Tibial artery (tissue), 4 donors: ENCODE data around the gene VIM.

Source experiments
- DNase-seq, 2 donors: peaks; one replicate each; pipeline ENCODE4 v3.0.0-alpha.2; 2019
- H3K27ac ChIP-seq, 2 donors: fragments of 200-600 bp; sonication (generic) in 1 of 2; 1 replicate in 1 of 2; 2 replicates in 1 of 2; pipeline ENCODE4 v1.5.1; 2018 to 2019; ENCODE audit warnings: mild to moderate bottlenecking in 1 of 2
- H3K27me3 ChIP-seq, 2 donors: fragments of 200-600 bp; sonication (generic) in 1 of 2; one replicate each; pipeline versions ENCODE4 v1.5.1 to v1.6.0; 2016 to 2019
- H3K36me3 ChIP-seq, 3 donors: fragments of 200-600 bp; sonication (generic) in 2 of 3; one replicate each; pipeline ENCODE4 v1.5.1; 2016 to 2019; ENCODE audit warnings: mild to moderate bottlenecking in 2 of 3
- H3K4me1 ChIP-seq, 4 donors: fragments of 200-600 bp; sonication (generic) in 2 of 4; 1 replicate in 3 of 4; 2 replicates in 1 of 4; pipeline ENCODE4 v1.5.1; 2016 to 2019
- H3K4me3 ChIP-seq, 2 donors: fragments of 200-600 bp; sonication (generic) in 1 of 2; 1 replicate in 1 of 2; 2 replicates in 1 of 2; pipeline ENCODE4 v1.5.1; 2018 to 2019; ENCODE audit warnings: mild to moderate bottlenecking in 2 of 2
- H3K9me3 ChIP-seq, 3 donors: fragments of 200-600 bp; sonication (generic) in 1 of 3; one replicate each; pipeline ENCODE4 v1.5.1; 2016 to 2019
- CTCF ChIP-seq, 2 experiments: fragments of 200-600 bp in 1 of 2; fragments of 450-650 bp in 1 of 2; IDR thresholded peaks; one replicate each; pipeline ENCODE4 v1.5.1; 2017 to 2019; ENCODE audit warnings: antibody characterized with exemption in 2 of 2, mild to moderate bottlenecking in 1 of 2, moderate library complexity in 1 of 2
- intact Hi-C: fragments of 100-400 bp; cut with DNase I; formaldehyde crosslinking; loops from one replicate; pipeline ENCODE4 v1.15.0; 2023; ENCODE audit warnings: low total_unique reads

VIM gene

GRCh38 chr10:17240616-17241015 lies 12.6 kb downstream of the VIM start:
- H3K27ac ChIP-seq = peak overlapping the region in 1 of 2 donors; percentile 100
- peaks cover 0 to 47% (median 7%) of the 10 kb centered on the region in 4 donors for H3K4me1 ChIP-seq
- no peak overlapping the region for H3K4me3 ChIP-seq
- no peaks in the 10 kb centered on the region for H3K9me3 ChIP-seq
- intact Hi-C loops = no loop called here
- TF ChIP-seq CTCF (IDR thresholded peaks at IDR 0.05) = no peak
- H3K36me3 ChIP-seq = peaks cover 22 to 25% (median 23%) of the 10 kb centered on the region in 3 donors
- no peak for DNase-seq
- no peaks in the 10 kb centered on the region for H3K27me3 ChIP-seq

GRCh38 chr10:17241611-17242333 lies 13.7 kb downstream of the VIM start:
- no peaks in the 10 kb centered on the region for H3K9me3 ChIP-seq
- H3K27ac ChIP-seq = no peak overlapping the region
- H3K36me3 ChIP-seq = peaks cover 11 to 13% (median 11%) of the 10 kb centered on the region in 3 donors
- no peak for TF ChIP-seq CTCF (IDR thresholded peaks at IDR 0.05)
- peaks cover 0 to 36% (median 7%) of the 10 kb centered on the region in 4 donors for H3K4me1 ChIP-seq
- H3K27me3 ChIP-seq = no peaks in the 10 kb centered on the region
- DNase-seq = no peak
- H3K4me3 ChIP-seq = no peak overlapping the region
- intact Hi-C loops = no loop called here

GRCh38 chr10:17244700-17245365 lies 16.8 kb downstream of the VIM start:
- intact Hi-C loops = loop anchor here (5.0 kb wide), 1 partner anchor 398 kb away; no protein-coding TSS in a partner anchor
- DNase-seq = no peak
- TF ChIP-seq CTCF (IDR thresholded peaks at IDR 0.05) = no peak
- Histone ChIP-seq H3K36me3 (no peaks in the 10 kb centered on the region), H3K27me3 (no peaks in the 10 kb centered on the region), H3K27ac (peak overlapping the region in 1 of 2 donors; percentile 53), H3K9me3 (no peaks in the 10 kb centered on the region), H3K4me1 (peaks cover 0 to 13% (median 4%) of the 10 kb centered on the region in 4 donors), H3K4me3 (no peak overlapping the region)

GRCh38 chr10:17247210-17247609 lies 19.2 kb downstream of the VIM start:
- peaks cover 0 to 13% (median 4%) of the 10 kb centered on the region in 4 donors for H3K4me1 ChIP-seq
- no peaks in the 10 kb centered on the region for H3K9me3 ChIP-seq
- no peak for TF ChIP-seq CTCF (IDR thresholded peaks at IDR 0.05)
- no peak overlapping the region for H3K27ac ChIP-seq
- no peaks in the 10 kb centered on the region for H3K27me3 ChIP-seq
- no peaks in the 10 kb centered on the region for H3K36me3 ChIP-seq
- no peak for DNase-seq
- intact Hi-C loops = loop anchor here (5.0 kb wide), 1 partner anchor 400 kb away; no protein-coding TSS in a partner anchor
- H3K4me3 ChIP-seq = no peak overlapping the region

GRCh38 chr10:17248964-17249363 lies 20.9 kb downstream of the VIM start:
- no peak for DNase-seq
- no peak for TF ChIP-seq CTCF (IDR thresholded peaks at IDR 0.05)
- no peak overlapping the region for H3K4me3 ChIP-seq
- H3K9me3 ChIP-seq = no peaks in the 10 kb centered on the region
- intact Hi-C loops = loop anchor here (5.0 kb wide), 1 partner anchor 402 kb away; no protein-coding TSS in a partner anchor
- H3K27me3 ChIP-seq = no peaks in the 10 kb centered on the region
- no peaks in the 10 kb centered on the region for H3K36me3 ChIP-seq
- peaks cover 0 to 9% (median 3%) of the 10 kb centered on the region in 4 donors for H3K4me1 ChIP-seq
- H3K27ac ChIP-seq = no peak overlapping the region
